Measurements from ENCODE around the gene RAPH1. TPM values are rescaled to one million over a fixed set of nuclear protein-coding genes. Genes with fewer than 3 reads are reported as not detected.

The RAPH1 gene
- polyA plus RNA-seq, 1 donor (not counting 4 experiments of a cell fraction or from before 2014, with no cell fraction given) = 2.9 TPM

GRCh38 chr2:203418271-203418670 is 116.8 kb downstream of the RAPH1 start:
- FAIRE-seq = no peak
- no peaks in the 10 kb centered on the region for H4K20me1 ChIP-seq (ENCODE audit: control insufficient read depth, extremely low read depth, insufficient read depth, low read length)
- no peaks in the 10 kb centered on the region for H3K4me1 ChIP-seq (ENCODE audit: control insufficient read depth, extremely low read depth, insufficient read depth, low read length)
- no peak overlapping the region for H3K4me2 ChIP-seq (ENCODE audit: control insufficient read depth, extremely low read depth, insufficient read depth, low read depth, low read length)
- no peaks in the 10 kb centered on the region for H3K79me2 ChIP-seq (ENCODE audit: control insufficient read depth, insufficient read depth, low read length)
- DNase-seq (ENCODE audit: low read depth, low spot score) = no peak
- no peak overlapping the region for H2AFZ ChIP-seq (ENCODE audit: control insufficient read depth, low read length)
- no peak overlapping the region for H3K4me3 ChIP-seq (ENCODE audit: control insufficient read depth in 2 of 3, extremely low read depth in 1 of 3, insufficient read depth in 2 of 3, low read depth in 1 of 3, low read length in 3 of 3)
- H3K27me3 ChIP-seq (ENCODE audit: control insufficient read depth, extremely low read depth, insufficient read depth, low read length) = no peaks in the 10 kb centered on the region
- no peaks in the 10 kb centered on the region for H3K9me3 ChIP-seq (ENCODE audit: control insufficient read depth, low read depth, low read length)
- no peak overlapping the region for H3K27ac ChIP-seq (ENCODE audit: control insufficient read depth, insufficient read depth, low read length)
- dilution Hi-C loops (cut with MboI; ENCODE audit: extremely low pct_ligation_motif_present, low sequenced_read_pairs) = no loop called here
- TF ChIP-seq CTCF (optimal IDR thresholded peaks at IDR 0.05 in 1 of 3, IDR thresholded peaks at IDR 0.05 in 1 of 3, conservative IDR thresholded peaks at IDR 0.05 in 1 of 3; ENCODE audit: extremely low read depth in 1 of 3, insufficient read depth in 2 of 3, low read length in 3 of 3) = no peak
- no peak for TF ChIP-seq EZH2 (IDR thresholded peaks at IDR 0.05; ENCODE audit: low read length)
- no peaks in the 10 kb centered on the region for H3K9me1 ChIP-seq (ENCODE audit: control insufficient read depth, extremely low read depth, insufficient read depth, low read length)
- peaks cover 1 to 3% of the 10 kb centered on the region in 2 experiments for H3K36me3 ChIP-seq (ENCODE audit: control insufficient read depth in 2 of 2, extremely low read depth in 1 of 2, insufficient read depth in 2 of 2, low read length in 2 of 2)
- no peak overlapping the region for H3K9ac ChIP-seq (ENCODE audit: control insufficient read depth, extremely low read depth, insufficient read depth, low read length)

GRCh38 chr2:203413796-203414195 is 121.3 kb downstream of the RAPH1 start:
- no peaks in the 10 kb centered on the region for H3K79me2 ChIP-seq (ENCODE audit: control insufficient read depth, insufficient read depth, low read length)
- dilution Hi-C loops (cut with MboI; ENCODE audit: extremely low pct_ligation_motif_present, low sequenced_read_pairs) = no loop called here
- H3K4me2 ChIP-seq (ENCODE audit: control insufficient read depth, extremely low read depth, insufficient read depth, low read depth, low read length) = no peak overlapping the region
- H3K36me3 ChIP-seq (ENCODE audit: control insufficient read depth in 2 of 2, extremely low read depth in 1 of 2, insufficient read depth in 2 of 2, low read length in 2 of 2) = peaks cover 0 to 3% of the 10 kb centered on the region in 2 experiments
- no peak for DNase-seq (ENCODE audit: low read depth, low spot score)
- H3K27me3 ChIP-seq (ENCODE audit: control insufficient read depth, extremely low read depth, insufficient read depth, low read length) = no peaks in the 10 kb centered on the region
- no peak overlapping the region for H3K27ac ChIP-seq (ENCODE audit: control insufficient read depth, insufficient read depth, low read length)
- H3K4me3 ChIP-seq (ENCODE audit: control insufficient read depth in 2 of 3, extremely low read depth in 1 of 3, insufficient read depth in 2 of 3, low read depth in 1 of 3, low read length in 3 of 3) = no peak overlapping the region
- no peaks in the 10 kb centered on the region for H3K9me3 ChIP-seq (ENCODE audit: control insufficient read depth, low read depth, low read length)
- no peak overlapping the region for H2AFZ ChIP-seq (ENCODE audit: control insufficient read depth, low read length)
- no peaks in the 10 kb centered on the region for H3K9me1 ChIP-seq (ENCODE audit: control insufficient read depth, extremely low read depth, insufficient read depth, low read length)
- H3K9ac ChIP-seq (ENCODE audit: control insufficient read depth, extremely low read depth, insufficient read depth, low read length) = no peak overlapping the region
- H3K4me1 ChIP-seq (ENCODE audit: control insufficient read depth, extremely low read depth, insufficient read depth, low read length) = no peaks in the 10 kb centered on the region
- H4K20me1 ChIP-seq (ENCODE audit: control insufficient read depth, extremely low read depth, insufficient read depth, low read length) = no peaks in the 10 kb centered on the region
- TF ChIP-seq CTCF (optimal IDR thresholded peaks at IDR 0.05 in 1 of 3, IDR thresholded peaks at IDR 0.05 in 1 of 3, conservative IDR thresholded peaks at IDR 0.05 in 1 of 3; ENCODE audit: extremely low read depth in 1 of 3, insufficient read depth in 2 of 3, low read length in 3 of 3) = no peak
- no peak for TF ChIP-seq EZH2 (IDR thresholded peaks at IDR 0.05; ENCODE audit: low read length)
- no peak for FAIRE-seq
